Posterior vena cava (tissue), 2 donors: ENCODE measurements around the gene SIGLEC9. TPM values are rescaled to one million over a fixed set of nuclear protein-coding genes. Genes with fewer than 3 reads are reported as not detected.
"Not testable (repeated sequence)": the region's sequence is repeated elsewhere in the genome, so short reads cannot be mapped to it uniquely, and the experiment has no call there.

Source experiments
- DNase-seq: peaks from one replicate; pipeline ENCODE4 v3.0.0-alpha.2; 2020; ENCODE audit warnings: low spot score
- intact Hi-C, 2 donors: fragments of 100-400 bp; cut with DNase I; formaldehyde crosslinking; loops; one replicate each; pipeline versions ENCODE4 v1.14.1 to v1.14.2; 2022 to 2023
- total RNA-seq, 2 donors: library from RNA; stranded (reverse); fragmentation: NEBNext Ultra II Directional; extraction: Animal tissue kit (Norgen Biotek cat#: 25700); gene quantifications; one replicate each; pipeline ENCODE4 v1.2.1, GENCODE V29; 2021
- donor health status: DM: yes; HTN: yes; CAD: no.
- donor health status: DM: yes; HTN: yes; CAD: no.

SIGLEC9 gene
- total RNA-seq, 2 donors from 2014 or later = 8.7 to 12.6 TPM

- peak; percentile 45 for DNase-seq
- intact Hi-C loops = no loop called here
Measured at GRCh38 chr19:51139299-51140014, 14.8 kb downstream of the SIGLEC9 start.

GRCh38 chr19:51140441-51140840, 15.7 kb downstream of the SIGLEC9 start:
- intact Hi-C loops = no loop called here
- DNase-seq = no peak

- intact Hi-C loops = no loop called here
- no peak for DNase-seq
Measured at GRCh38 chr19:51141181-51141580, 16.5 kb downstream of the SIGLEC9 start.

GRCh38 chr19:51142119-51142518, 17.4 kb downstream of the SIGLEC9 start, which contains the start of gene SIGLEC7:
Gene SIGLEC7, plus strand, starts transcription at chr19:51142301. Its CDS starts 69 bp downstream, at chr19:51142370.
- intact Hi-C loops = loop anchor here in 1 of 2 donors (2.0 kb wide), 1 partner anchor 17 kb away; the partner anchor contains the start of gene SIGLEC9
- DNase-seq = no peak

- not testable (repeated sequence) for DNase-seq
- intact Hi-C loops = loop anchor here in 1 of 2 donors (2.0 kb wide), 1 partner anchor 18 kb away; the partner anchor contains the start of gene SIGLEC9
Measured at GRCh38 chr19:51142809-51143475, 18.2 kb downstream of the SIGLEC9 start.

GRCh38 chr19:51143486-51143885, 18.8 kb downstream of the SIGLEC9 start:
- no peak for DNase-seq
- intact Hi-C loops = loop anchor here in 1 of 2 donors (2.0 kb wide), 1 partner anchor 19 kb away; the partner anchor contains the start of gene SIGLEC9

- no peak for DNase-seq
- intact Hi-C loops = no loop called here
Measured at GRCh38 chr19:51144482-51145045, 19.9 kb downstream of the SIGLEC9 start.

- intact Hi-C loops = no loop called here
Measured at GRCh38 chr19:51145916-51146493, 21.3 kb downstream of the SIGLEC9 start.

GRCh38 chr19:51146751-51147150, 22.0 kb downstream of the SIGLEC9 start:
- DNase-seq = no peak
- intact Hi-C loops = no loop called here

More at GRCh38 chr19:51145916-51146493, 21.3 kb downstream of the SIGLEC9 start:
- DNase-seq = no peak

- intact Hi-C loops = no loop called here
- no peak for DNase-seq
Measured at GRCh38 chr19:51147663-51148062, 23.0 kb downstream of the SIGLEC9 start.

- intact Hi-C loops = no loop called here
- DNase-seq = no peak
Measured at GRCh38 chr19:51148580-51148979, 23.9 kb downstream of the SIGLEC9 start.

GRCh38 chr19:51150627-51151026, 25.9 kb downstream of the SIGLEC9 start:
- intact Hi-C loops = no loop called here
- DNase-seq = no peak

GRCh38 chr19:51156710-51157109, 32.0 kb downstream of the SIGLEC9 start:
- intact Hi-C loops = no loop called here
- DNase-seq = no peak

- intact Hi-C loops = no loop called here
- DNase-seq = no peak
Measured at GRCh38 chr19:51157265-51157664, 32.6 kb downstream of the SIGLEC9 start.

- DNase-seq = no peak
- intact Hi-C loops = loop anchor here in 1 of 2 donors (2.0 kb wide), 1 partner anchor 72 kb away; no protein-coding TSS in a partner anchor
Measured at GRCh38 chr19:51158474-51159129, 33.9 kb downstream of the SIGLEC9 start.

GRCh38 chr19:51159656-51160055, 35.0 kb downstream of the SIGLEC9 start:
- no peak for DNase-seq
- intact Hi-C loops = loop anchor here in 1 of 2 donors (2.0 kb wide), 1 partner anchor 73 kb away; no protein-coding TSS in a partner anchor

- intact Hi-C loops = no loop called here
- DNase-seq = no peak
Measured at GRCh38 chr19:51161266-51161665, 36.6 kb downstream of the SIGLEC9 start.

- DNase-seq = no peak
- intact Hi-C loops = no loop called here
Measured at GRCh38 chr19:51161867-51162496, 37.3 kb downstream of the SIGLEC9 start.

- intact Hi-C loops = no loop called here
Measured at GRCh38 chr19:51163257-51163656, 38.6 kb downstream of the SIGLEC9 start.

More at GRCh38 chr19:51163257-51163656, 38.6 kb downstream of the SIGLEC9 start:
- no peak for DNase-seq
